ENCODE data around the gene SCN5A. TPM values are rescaled to one million over a fixed set of nuclear protein-coding genes. Genes with fewer than 3 reads are reported as not detected.

Gene SCN5A
- total RNA-seq, 1 experiment from 2014 or later = not detected

GRCh38 chr3:38637906-38638305, 11.6 kb downstream of the SCN5A start:
- Histone ChIP-seq H3K9me3 (no peaks in the 10 kb centered on the region), H3K36me3 (no peaks in the 10 kb centered on the region), H3K4me3 (no peak overlapping the region), H3K27me3 (no peaks in the 10 kb centered on the region)
- no peak for DNase-seq

DNA sequence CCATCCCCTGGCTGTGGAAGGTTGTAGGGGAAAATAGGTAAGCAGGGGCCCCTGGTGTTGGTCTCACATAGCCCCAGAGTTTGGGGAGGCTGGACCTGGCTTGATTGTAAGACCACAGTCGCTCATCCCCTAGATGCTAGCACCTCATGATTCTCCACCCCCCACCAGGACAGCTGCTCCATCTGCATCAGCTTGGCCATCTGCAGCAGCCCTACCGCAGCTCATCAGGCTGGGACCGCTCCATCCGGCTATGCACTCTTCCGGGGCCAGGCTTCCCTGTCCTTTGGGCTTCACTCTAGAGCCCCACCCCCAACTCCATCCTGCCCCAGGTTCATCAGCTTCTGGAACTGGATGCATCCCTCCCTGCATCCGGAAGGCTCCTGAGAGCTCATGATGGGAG, 12.6 kb downstream of the SCN5A start:
- H3K9me3 ChIP-seq = no peaks in the 10 kb centered on the region
- H3K36me3 ChIP-seq = no peaks in the 10 kb centered on the region
- no peak for DNase-seq
- no peaks in the 10 kb centered on the region for H3K27me3 ChIP-seq
- H3K4me3 ChIP-seq = no peak overlapping the region

- Histone ChIP-seq H3K9me3 (no peaks in the 10 kb centered on the region), H3K36me3 (no peaks in the 10 kb centered on the region), H3K27me3 (no peaks in the 10 kb centered on the region), H3K4me3 (no peak overlapping the region)
- no peak for DNase-seq
Measured at GRCh38 chr3:38636464-38636863, 13.0 kb downstream of the SCN5A start.

- DNase-seq = peak; percentile 44
- H3K9me3 ChIP-seq = no peaks in the 10 kb centered on the region
Measured at GRCh38 chr3:38634111-38634510, 15.4 kb downstream of the SCN5A start.

GRCh38 chr3:38632989-38633388, 16.5 kb downstream of the SCN5A start:
- no peak overlapping the region for H3K4me3 ChIP-seq
- DNase-seq = no peak
- H3K27me3 ChIP-seq = no peaks in the 10 kb centered on the region
- H3K9me3 ChIP-seq = no peaks in the 10 kb centered on the region
- H3K36me3 ChIP-seq = no peaks in the 10 kb centered on the region

More at GRCh38 chr3:38634111-38634510, 15.4 kb downstream of the SCN5A start:
- Histone ChIP-seq H3K4me3 (no peak overlapping the region), H3K36me3 (no peaks in the 10 kb centered on the region), H3K27me3 (no peaks in the 10 kb centered on the region)

- no peaks in the 10 kb centered on the region for H3K27me3 ChIP-seq
- DNase-seq = no peak
- H3K4me3 ChIP-seq = no peak overlapping the region
- H3K9me3 ChIP-seq = no peaks in the 10 kb centered on the region
- H3K36me3 ChIP-seq = no peaks in the 10 kb centered on the region
Measured at GRCh38 chr3:38630606-38631005, 18.9 kb downstream of the SCN5A start.

DNA sequence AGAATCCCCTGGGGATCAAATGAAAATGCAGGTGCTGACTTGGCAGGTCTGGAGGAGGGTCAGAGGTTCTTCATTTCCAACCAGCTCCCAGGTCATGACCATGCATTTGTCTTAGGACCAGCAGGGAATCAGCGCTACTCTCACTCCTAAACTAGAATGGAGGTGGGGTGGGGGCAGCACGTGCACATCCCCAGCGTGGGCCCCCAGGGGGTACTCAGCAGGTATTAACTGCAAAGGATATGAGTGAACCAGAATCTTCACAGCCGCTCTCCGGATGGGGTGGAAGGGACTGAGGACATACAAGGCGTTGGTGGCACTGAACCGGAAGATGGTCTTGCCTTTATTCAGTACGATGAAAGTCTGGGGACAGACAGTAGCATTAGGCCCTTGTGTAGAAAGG, 19.4 kb downstream of the SCN5A start:
- DNase-seq = no peak
- H3K27me3 ChIP-seq = no peaks in the 10 kb centered on the region
- H3K36me3 ChIP-seq = no peaks in the 10 kb centered on the region

DNA sequence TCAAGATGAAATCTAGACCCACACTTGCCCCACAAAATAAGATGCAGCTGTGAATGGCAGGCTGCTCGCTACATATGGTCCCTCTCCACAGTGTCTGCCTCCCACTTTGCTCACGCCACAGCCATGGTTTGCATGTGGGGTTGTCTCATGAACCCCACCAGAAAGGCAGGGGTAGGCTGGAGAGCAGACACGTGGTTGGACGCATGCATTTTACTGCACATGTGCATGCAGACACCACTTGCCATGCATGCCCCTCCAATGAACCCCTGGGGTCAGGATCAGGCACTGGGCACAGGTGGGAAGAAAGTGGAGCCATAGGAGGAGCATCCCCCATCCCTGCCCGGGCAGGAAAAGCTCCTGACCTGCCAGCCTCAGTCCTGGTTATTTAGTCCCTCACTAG, 20.7 kb downstream of the SCN5A start:
- no peaks in the 10 kb centered on the region for H3K36me3 ChIP-seq
- DNase-seq = no peak
- H3K4me3 ChIP-seq = no peak overlapping the region
- H3K27me3 ChIP-seq = no peaks in the 10 kb centered on the region
- no peaks in the 10 kb centered on the region for H3K9me3 ChIP-seq

More for the DNA sequence above, 19.4 kb downstream of the SCN5A start:
- Histone ChIP-seq H3K4me3 (no peak overlapping the region), H3K9me3 (no peaks in the 10 kb centered on the region)

DNA sequence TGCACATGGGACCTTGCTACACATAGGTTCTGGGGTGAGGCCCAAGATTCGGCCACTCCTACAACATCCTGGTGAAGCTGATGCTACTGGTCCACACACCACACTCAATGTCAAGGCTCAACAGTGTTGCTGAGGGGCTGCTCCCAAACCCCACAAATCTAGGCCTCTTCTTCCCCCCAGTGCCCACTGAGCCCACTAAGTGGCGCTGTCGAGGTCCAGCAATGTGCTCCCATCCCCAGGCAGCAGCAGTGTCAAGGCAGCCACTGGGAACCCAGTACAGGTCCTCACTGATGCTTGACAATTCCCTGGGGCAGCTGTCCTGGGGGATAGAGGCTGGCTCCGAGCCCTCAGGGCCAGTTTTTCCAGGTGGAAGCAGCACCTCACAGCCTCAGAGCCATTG, 21.5 kb downstream of the SCN5A start:
- H3K9me3 ChIP-seq = no peaks in the 10 kb centered on the region
- no peak overlapping the region for H3K4me3 ChIP-seq
- peak; percentile 10 for DNase-seq
- H3K36me3 ChIP-seq = no peaks in the 10 kb centered on the region
- no peaks in the 10 kb centered on the region for H3K27me3 ChIP-seq

DNA sequence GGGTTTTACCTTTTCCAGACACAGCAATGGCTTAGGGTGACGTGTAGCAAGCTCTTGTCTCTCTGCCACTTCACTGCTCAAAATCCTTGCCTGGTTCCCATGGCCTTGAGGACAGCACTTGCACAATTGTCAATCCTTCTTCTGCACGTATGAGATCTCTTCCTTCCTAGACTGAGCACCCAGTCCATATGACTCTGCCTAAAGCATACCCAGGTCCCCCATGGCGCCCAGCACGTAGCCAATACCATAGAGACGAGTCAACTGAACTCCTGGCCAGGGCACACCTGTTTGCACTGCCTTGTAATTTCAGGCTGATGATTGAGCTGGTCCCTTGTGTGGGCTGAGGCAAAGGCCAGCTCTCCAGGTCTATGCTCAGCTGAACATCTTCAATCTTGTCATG, 23.3 kb downstream of the SCN5A start:
- Histone ChIP-seq H3K9me3 (no peaks in the 10 kb centered on the region), H3K36me3 (no peaks in the 10 kb centered on the region), H3K4me3 (no peak overlapping the region), H3K27me3 (no peaks in the 10 kb centered on the region)
- no peak for DNase-seq

DNA sequence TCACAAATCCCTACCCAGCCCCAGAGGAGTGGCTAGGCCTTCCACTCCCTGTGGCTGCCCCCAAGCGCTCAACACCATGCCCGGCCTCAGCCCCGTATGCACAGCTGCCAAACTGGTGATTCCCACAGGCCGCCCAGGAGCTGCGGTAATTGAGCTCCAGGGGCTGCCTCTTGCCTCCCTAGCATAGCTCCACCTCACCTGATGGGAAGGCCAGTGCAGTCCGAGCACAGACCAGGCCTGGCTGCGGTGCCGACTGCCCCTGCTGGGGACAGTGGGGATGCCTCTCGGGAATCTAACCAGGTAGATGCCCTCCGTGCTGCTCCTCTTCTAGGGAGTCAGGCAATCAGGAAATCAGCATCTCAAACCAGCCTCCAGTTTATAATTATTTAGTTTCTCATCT, 25.9 kb downstream of the SCN5A start:
- Histone ChIP-seq H3K9me3 (no peaks in the 10 kb centered on the region), H3K4me3 (no peak overlapping the region), H3K27me3 (no peaks in the 10 kb centered on the region), H3K36me3 (no peaks in the 10 kb centered on the region)
- DNase-seq = no peak

GRCh38 chr3:38622336-38622735, 27.2 kb downstream of the SCN5A start:
- Histone ChIP-seq H3K9me3 (no peaks in the 10 kb centered on the region), H3K4me3 (no peak overlapping the region), H3K27me3 (no peaks in the 10 kb centered on the region), H3K36me3 (no peaks in the 10 kb centered on the region)
- DNase-seq = no peak

DNA sequence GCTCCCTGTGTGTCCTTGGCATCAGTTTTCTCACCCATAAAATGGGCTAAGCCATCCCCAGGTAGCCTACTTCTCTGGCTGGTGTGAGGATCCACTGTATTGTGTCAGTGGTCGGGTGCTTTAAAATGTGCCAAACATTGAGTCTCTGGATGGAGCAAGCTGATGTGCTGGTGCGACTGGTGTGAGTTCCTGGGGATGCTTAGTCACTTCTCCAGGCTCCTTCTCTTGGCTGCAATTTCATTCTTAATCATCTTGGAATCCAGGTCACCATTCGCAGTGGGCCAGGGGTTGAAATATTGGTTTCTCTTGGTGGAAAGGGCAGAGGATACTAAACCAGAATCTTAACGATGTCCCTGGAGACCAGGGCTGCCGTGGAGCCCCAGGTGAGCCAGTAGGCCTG, 29.3 kb downstream of the SCN5A start:
- Histone ChIP-seq H3K27me3 (no peaks in the 10 kb centered on the region), H3K4me3 (no peak overlapping the region), H3K36me3 (no peaks in the 10 kb centered on the region), H3K9me3 (no peaks in the 10 kb centered on the region)
- peak; percentile 16 for DNase-seq

GRCh38 chr3:38618343-38618742, 31.1 kb downstream of the SCN5A start:
- Histone ChIP-seq H3K9me3 (no peaks in the 10 kb centered on the region), H3K27me3 (no peaks in the 10 kb centered on the region), H3K4me3 (no peak overlapping the region), H3K36me3 (no peaks in the 10 kb centered on the region)
- DNase-seq = no peak

- DNase-seq = no peak
- no peaks in the 10 kb centered on the region for H3K27me3 ChIP-seq
- no peaks in the 10 kb centered on the region for H3K9me3 ChIP-seq
- no peaks in the 10 kb centered on the region for H3K36me3 ChIP-seq
- no peak overlapping the region for H3K4me3 ChIP-seq
Measured at GRCh38 chr3:38617586-38617985, 31.9 kb downstream of the SCN5A start.

DNA sequence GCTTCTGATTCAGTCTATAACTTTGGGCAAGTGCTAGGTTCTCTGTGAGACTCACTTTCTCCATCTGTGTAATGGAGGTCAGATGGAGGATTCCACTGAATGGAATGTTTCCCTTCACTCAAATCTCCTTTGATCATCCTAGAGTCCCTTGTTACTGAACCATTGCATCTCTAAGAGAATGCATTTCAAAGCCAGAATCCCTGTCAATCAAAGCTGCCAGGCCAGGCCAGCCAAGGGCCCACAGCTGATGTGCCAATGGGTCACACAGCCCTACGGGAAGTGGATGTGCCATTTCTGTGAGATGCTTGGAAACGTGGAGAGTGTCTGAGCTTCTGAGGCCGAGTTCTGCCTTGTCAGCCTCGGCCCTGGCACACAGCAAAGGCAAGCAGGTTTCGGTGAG, 32.4 kb downstream of the SCN5A start:
- Histone ChIP-seq H3K4me3 (no peak overlapping the region), H3K27me3 (no peaks in the 10 kb centered on the region), H3K36me3 (no peaks in the 10 kb centered on the region), H3K9me3 (no peaks in the 10 kb centered on the region)
- DNase-seq = no peak

- H3K36me3 ChIP-seq = no peaks in the 10 kb centered on the region
- DNase-seq = no peak
- no peak overlapping the region for H3K4me3 ChIP-seq
- H3K27me3 ChIP-seq = no peaks in the 10 kb centered on the region
- H3K9me3 ChIP-seq = no peaks in the 10 kb centered on the region
Measured at GRCh38 chr3:38616658-38617057, 32.8 kb downstream of the SCN5A start.

- DNase-seq = no peak
- no peaks in the 10 kb centered on the region for H3K9me3 ChIP-seq
- H3K4me3 ChIP-seq = no peak overlapping the region
- H3K27me3 ChIP-seq = no peaks in the 10 kb centered on the region
- H3K36me3 ChIP-seq = no peaks in the 10 kb centered on the region
Measured at GRCh38 chr3:38616111-38616510, 33.4 kb downstream of the SCN5A start.

GRCh38 chr3:38614651-38615352, 34.7 kb downstream of the SCN5A start:
- DNase-seq = no peak
- H3K27me3 ChIP-seq = no peaks in the 10 kb centered on the region
- H3K9me3 ChIP-seq = no peaks in the 10 kb centered on the region
- no peaks in the 10 kb centered on the region for H3K36me3 ChIP-seq
- no peak overlapping the region for H3K4me3 ChIP-seq
